Gastrocnemius medialis (tissue), 4 donors: Measurements from ENCODE around the gene BMPR2.

Experiments
- CTCF ChIP-seq, 5 experiments: fragments of 450-650 bp in 3 of 5; fragments of 200-600 bp in 2 of 5; sonication (generic) in 2 of 5; IDR thresholded peaks in 4 of 5; conservative IDR thresholded peaks in 1 of 5; 1 replicate in 4 of 5; 2 replicates in 1 of 5; pipeline ENCODE4 v1.5.1; 2016 to 2019; ENCODE audit warnings: antibody characterized with exemption in 5 of 5, mild to moderate bottlenecking in 3 of 5, moderate library complexity in 3 of 5
- POLR2A ChIP-seq, 2 donors: fragments of 450-650 bp; IDR thresholded peaks; one replicate each; pipeline ENCODE4 v1.6.1; 2017; ENCODE audit warnings: antibody characterized with exemption in 2 of 2, mild to moderate bottlenecking in 2 of 2, moderate library complexity in 2 of 2

DNA sequence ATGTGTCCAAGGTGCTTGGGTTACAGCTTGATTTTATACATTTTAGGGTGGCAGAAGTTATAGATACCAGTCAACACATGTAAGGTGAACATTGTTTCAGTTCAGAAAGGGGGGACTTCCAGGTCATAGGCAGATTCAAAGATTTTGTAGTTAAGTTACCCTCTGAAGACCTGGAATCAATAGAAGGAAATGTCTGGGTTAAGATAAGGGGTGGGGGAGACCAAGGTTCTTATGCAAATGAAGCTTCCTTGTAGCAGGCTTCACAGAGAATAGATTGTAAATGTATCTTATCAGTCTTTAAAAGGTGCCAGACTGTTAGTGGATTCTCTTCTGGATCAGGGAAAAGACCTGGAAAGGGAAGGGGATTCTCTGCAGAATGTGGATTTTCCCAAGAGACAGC, 42.4 kb downstream of the BMPR2 start:
- TF ChIP-seq CTCF (IDR thresholded peaks at IDR 0.05 in 4 of 5, conservative IDR thresholded peaks at IDR 0.05 in 1 of 5): no peak
- TF ChIP-seq POLR2A (IDR thresholded peaks at IDR 0.05): no peak
